Osteocyte (in vitro differentiated cells): Measurements from ENCODE around the gene SLC1A2. TPM values are rescaled to one million over a fixed set of nuclear protein-coding genes. Genes with fewer than 3 reads are reported as not detected.

ENCODE experiments used
- DNase-seq: peaks from one replicate; pipeline ENCODE4 v3.0.0; 2021; ENCODE audit warnings: mixed read lengths; ENCODE audit not compliant: unreplicated experiment; ENCODE audit errors: extremely low spot score
- H3K27ac Mint-ChIP-seq: one replicate; pipeline ENCODE4 v1.8.0; 2021; ENCODE audit warnings: mild to moderate bottlenecking, mixed read lengths; ENCODE audit not compliant: unreplicated experiment
- H3K27me3 Mint-ChIP-seq: one replicate; pipeline ENCODE4 v1.8.0; 2021; ENCODE audit warnings: mixed read lengths; ENCODE audit not compliant: unreplicated experiment
- H3K36me3 Mint-ChIP-seq: one replicate; pipeline ENCODE4 v1.8.0; 2021; ENCODE audit warnings: mixed read lengths; ENCODE audit not compliant: unreplicated experiment
- H3K4me1 Mint-ChIP-seq: one replicate; pipeline ENCODE4 v1.8.0; 2021; ENCODE audit warnings: mixed read lengths; ENCODE audit not compliant: unreplicated experiment
- H3K4me3 Mint-ChIP-seq: one replicate; pipeline ENCODE4 v1.8.0; 2021; ENCODE audit warnings: mild to moderate bottlenecking, moderate library complexity, mixed read lengths; ENCODE audit not compliant: unreplicated experiment
- H3K9me3 Mint-ChIP-seq: one replicate; pipeline ENCODE4 v1.8.0; 2021; ENCODE audit warnings: mixed read lengths; ENCODE audit not compliant: unreplicated experiment
- total RNA-seq: library from RNA; stranded (reverse); gene quantifications from 2 replicates; pipeline ENCODE4 v1.2.1, GENCODE V29; 2021
- TF ChIP-seq, protein P1 (sequence below): fragments of 200-600 bp; sonication (generic); IDR thresholded peaks from 2 replicates; pipeline ENCODE4 v1.5.0; 2021; ENCODE audit warnings: antibody characterized with exemption, mild to moderate bottlenecking, moderate library complexity

The SLC1A2 gene
- total RNA-seq, 1 donor from 2014 or later, result 0.32 TPM

- Mint-ChIP-seq H3K27me3 (no peaks in the 10 kb centered on the region), H3K4me3 (no peak overlapping the region), H3K9me3 (peaks cover 21% of the 10 kb centered on the region), H3K27ac (no peak overlapping the region), H3K4me1 (peaks cover 10% of the 10 kb centered on the region), H3K36me3 (peaks cover 15% of the 10 kb centered on the region)
- TF ChIP-seq, protein P1, sequence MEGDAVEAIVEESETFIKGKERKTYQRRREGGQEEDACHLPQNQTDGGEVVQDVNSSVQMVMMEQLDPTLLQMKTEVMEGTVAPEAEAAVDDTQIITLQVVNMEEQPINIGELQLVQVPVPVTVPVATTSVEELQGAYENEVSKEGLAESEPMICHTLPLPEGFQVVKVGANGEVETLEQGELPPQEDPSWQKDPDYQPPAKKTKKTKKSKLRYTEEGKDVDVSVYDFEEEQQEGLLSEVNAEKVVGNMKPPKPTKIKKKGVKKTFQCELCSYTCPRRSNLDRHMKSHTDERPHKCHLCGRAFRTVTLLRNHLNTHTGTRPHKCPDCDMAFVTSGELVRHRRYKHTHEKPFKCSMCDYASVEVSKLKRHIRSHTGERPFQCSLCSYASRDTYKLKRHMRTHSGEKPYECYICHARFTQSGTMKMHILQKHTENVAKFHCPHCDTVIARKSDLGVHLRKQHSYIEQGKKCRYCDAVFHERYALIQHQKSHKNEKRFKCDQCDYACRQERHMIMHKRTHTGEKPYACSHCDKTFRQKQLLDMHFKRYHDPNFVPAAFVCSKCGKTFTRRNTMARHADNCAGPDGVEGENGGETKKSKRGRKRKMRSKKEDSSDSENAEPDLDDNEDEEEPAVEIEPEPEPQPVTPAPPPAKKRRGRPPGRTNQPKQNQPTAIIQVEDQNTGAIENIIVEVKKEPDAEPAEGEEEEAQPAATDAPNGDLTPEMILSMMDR, result no peak
- no peak for DNase-seq
These were observed 183.9 kb downstream of the SLC1A2 start for GRCh38 chr11:35235498-35235897.

GRCh38 chr11:35235157-35235468 is 184.2 kb downstream of the SLC1A2 start:
- H3K36me3 Mint-ChIP-seq, result peaks cover 19% of the 10 kb centered on the region
- TF ChIP-seq, protein P1, result no peak
- no peaks in the 10 kb centered on the region for H3K27me3 Mint-ChIP-seq
- peaks cover 21% of the 10 kb centered on the region for H3K9me3 Mint-ChIP-seq
- no peak for DNase-seq
- no peak overlapping the region for H3K4me3 Mint-ChIP-seq
- H3K4me1 Mint-ChIP-seq, result peaks cover 10% of the 10 kb centered on the region
- no peak overlapping the region for H3K27ac Mint-ChIP-seq

- no peak for DNase-seq
- Mint-ChIP-seq H3K9me3 (peaks cover 21% of the 10 kb centered on the region), H3K4me1 (peaks cover 10% of the 10 kb centered on the region), H3K27me3 (no peaks in the 10 kb centered on the region), H3K4me3 (no peak overlapping the region), H3K27ac (no peak overlapping the region), H3K36me3 (peaks cover 24% of the 10 kb centered on the region)
- TF ChIP-seq, protein P1, result no peak
These were observed 184.8 kb downstream of the SLC1A2 start for GRCh38 chr11:35234460-35235156.

- Mint-ChIP-seq H3K4me3 (no peak overlapping the region), H3K9me3 (peaks cover 21% of the 10 kb centered on the region), H3K27me3 (no peaks in the 10 kb centered on the region), H3K27ac (no peak overlapping the region), H3K4me1 (peaks cover 10% of the 10 kb centered on the region), H3K36me3 (peaks cover 31% of the 10 kb centered on the region)
- TF ChIP-seq, protein P1, result no peak
- no peak for DNase-seq
These were observed 185.8 kb downstream of the SLC1A2 start for GRCh38 chr11:35233518-35233917.

DNA sequence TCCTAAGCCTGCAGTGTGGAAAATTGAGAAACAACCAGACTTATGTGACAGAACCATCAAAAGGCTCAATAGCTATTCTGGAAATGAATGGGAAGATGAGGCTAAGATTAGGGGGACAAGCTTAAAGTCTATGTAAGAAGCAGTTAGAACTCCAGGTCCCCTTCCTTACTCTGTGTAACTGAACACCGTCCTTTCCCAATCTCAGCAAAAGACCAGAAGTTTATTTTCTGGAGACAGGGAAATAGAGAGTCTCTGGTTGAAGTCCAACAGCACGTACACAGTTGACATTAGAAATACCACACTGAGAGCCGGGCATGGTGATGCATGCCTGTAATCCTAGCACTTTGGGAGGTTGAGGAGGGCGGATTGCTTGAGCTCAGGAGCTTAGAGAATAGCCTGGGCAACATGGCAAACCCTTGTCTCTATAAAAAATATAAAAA is 186.4 kb downstream of the SLC1A2 start:
- peaks cover 7% of the 10 kb centered on the region for H3K4me1 Mint-ChIP-seq
- H3K27me3 Mint-ChIP-seq, result no peaks in the 10 kb centered on the region
- H3K4me3 Mint-ChIP-seq, result no peak overlapping the region
- TF ChIP-seq, protein P1, result no peak
- H3K9me3 Mint-ChIP-seq, result peaks cover 21% of the 10 kb centered on the region
- no peak for DNase-seq
- no peak overlapping the region for H3K27ac Mint-ChIP-seq
- peaks cover 31% of the 10 kb centered on the region for H3K36me3 Mint-ChIP-seq
